Fibroblast of lung (primary cell): ENCODE data around the gene SUN5. TPM values are rescaled to one million over a fixed set of nuclear protein-coding genes. Genes with fewer than 3 reads are reported as not detected.

Experiments used
- DNase-seq, 2 donors: peaks; one replicate each; pipeline versions ENCODE4 v3.0.0 to v3.0.0-alpha.2; 2010; ENCODE audit warnings: low read depth in 2 of 2
- H2AFZ ChIP-seq: 2 replicates; pipeline ENCODE4 v1.5.1; 2012; ENCODE audit warnings: low read length, control low read depth, inconsistent platforms
- H3K27ac ChIP-seq: 2 replicates; pipeline ENCODE4 v1.5.1; 2011; ENCODE audit warnings: low read length, control low read depth; ENCODE audit not compliant: insufficient read depth
- H3K27me3 ChIP-seq: 2 replicates; pipeline ENCODE4 v1.5.1; 2011; ENCODE audit warnings: mild to moderate bottlenecking, low read length; ENCODE audit not compliant: control insufficient read depth, insufficient read depth
- H3K36me3 ChIP-seq: 2 replicates; pipeline ENCODE4 v1.5.1; 2011; ENCODE audit warnings: low read length; ENCODE audit not compliant: control insufficient read depth, insufficient read depth
- H3K4me1 ChIP-seq: 2 replicates; pipeline ENCODE4 v1.5.1; 2011; ENCODE audit warnings: low read length; ENCODE audit not compliant: control insufficient read depth, insufficient read depth; ENCODE audit errors: extremely low read depth
- H3K4me2 ChIP-seq: 2 replicates; pipeline ENCODE4 v1.5.1; 2011; ENCODE audit warnings: low read length, control low read depth; ENCODE audit not compliant: insufficient read depth; ENCODE audit errors: extremely low read depth
- H3K4me3 ChIP-seq, 4 experiments: fragments of 200-600 bp in 1 of 4; sonication (generic) in 1 of 4; replicated peaks in 1 of 4; 2 replicates each; pipeline ENCODE4 v1.5.1; 2011 to 2016; ENCODE audit warnings: low read length in 4 of 4, low read depth in 3 of 4, mild to moderate bottlenecking in 3 of 4, control low read depth in 2 of 4, inconsistent platforms in 1 of 4, mixed read lengths in 1 of 4; ENCODE audit not compliant: insufficient read depth in 1 of 4; ENCODE audit errors: control extremely low read depth in 1 of 4
- H3K79me2 ChIP-seq: 2 replicates; pipeline ENCODE4 v1.5.1; 2012; ENCODE audit warnings: mild to moderate bottlenecking, low read length, inconsistent platforms; ENCODE audit not compliant: control insufficient read depth, insufficient read depth
- H3K9ac ChIP-seq: 2 replicates; pipeline ENCODE4 v1.5.1; 2011; ENCODE audit warnings: mild to moderate bottlenecking, low read length, control low read depth; ENCODE audit not compliant: insufficient read depth
- H3K9me3 ChIP-seq: 2 replicates; pipeline ENCODE4 v1.5.1; 2012; ENCODE audit warnings: low read depth, low read length; ENCODE audit not compliant: control insufficient read depth, insufficient read depth
- H4K20me1 ChIP-seq: 2 replicates; pipeline ENCODE4 v1.5.1; 2011; ENCODE audit warnings: low read length; ENCODE audit not compliant: control insufficient read depth, insufficient read depth; ENCODE audit errors: extremely low read depth
- CTCF ChIP-seq, 2 donors: IDR thresholded peaks in 1 of 2; conservative IDR thresholded peaks in 1 of 2; 1 replicate in 1 of 2; 2 replicates in 1 of 2; pipeline ENCODE4 v1.5.1; 2011 to 2012; ENCODE audit warnings: low read length in 2 of 2, control low read depth in 1 of 2, inconsistent platforms in 1 of 2, low read depth in 1 of 2, mild to moderate bottlenecking in 1 of 2
- EZH2 ChIP-seq: IDR thresholded peaks from 2 replicates; pipeline ENCODE4 v1.5.1; 2012; ENCODE audit warnings: low read length, control low read depth, mild to moderate bottlenecking; ENCODE audit errors: missing control alignments
- polyA plus RNA-seq, 2 donors: library from polyadenylated mRNA; depleted of rRNA in 1 of 2; stranded (reverse) in 1 of 2; unstranded in 1 of 2; fragments of >200 nt; gene quantifications; 2 replicates each; pipeline ENCODE4 v1.2.1, GENCODE V29; 2011 to 2012; ENCODE audit warnings: missing spikeins in 1 of 2
- total RNA-seq: library from RNA; depleted of rRNA; stranded (reverse); fragments of >200 nt; gene quantifications from 2 replicates; pipeline ENCODE4 v1.2.1, GENCODE V29; 2014

Gene SUN5
- total and polyA plus RNA-seq, 2 donors (not counting 1 experiment from before 2014, with no cell fraction given) = not detected

- Histone ChIP-seq H2AFZ (no peak overlapping the region), H3K4me3 (no peak overlapping the region), H3K27ac (no peak overlapping the region), H3K36me3 (no peaks in the 10 kb centered on the region), H4K20me1 (no peaks in the 10 kb centered on the region), H3K79me2 (no peaks in the 10 kb centered on the region), H3K4me1 (no peaks in the 10 kb centered on the region), H3K27me3 (no peaks in the 10 kb centered on the region), H3K9ac (no peak overlapping the region), H3K9me3 (no peaks in the 10 kb centered on the region), H3K4me2 (no peak overlapping the region)
- TF ChIP-seq CTCF (conservative IDR thresholded peaks at IDR 0.05 in 1 of 2, IDR thresholded peaks at IDR 0.05 in 1 of 2; ENCODE audit: low read depth in 1 of 2, low read length in 2 of 2) (no peak), EZH2 (no peak)
- DNase-seq = no peak
Observed at GRCh38 chr20:33005908-33006775, 1.9 kb upstream of the SUN5 start.

DNA sequence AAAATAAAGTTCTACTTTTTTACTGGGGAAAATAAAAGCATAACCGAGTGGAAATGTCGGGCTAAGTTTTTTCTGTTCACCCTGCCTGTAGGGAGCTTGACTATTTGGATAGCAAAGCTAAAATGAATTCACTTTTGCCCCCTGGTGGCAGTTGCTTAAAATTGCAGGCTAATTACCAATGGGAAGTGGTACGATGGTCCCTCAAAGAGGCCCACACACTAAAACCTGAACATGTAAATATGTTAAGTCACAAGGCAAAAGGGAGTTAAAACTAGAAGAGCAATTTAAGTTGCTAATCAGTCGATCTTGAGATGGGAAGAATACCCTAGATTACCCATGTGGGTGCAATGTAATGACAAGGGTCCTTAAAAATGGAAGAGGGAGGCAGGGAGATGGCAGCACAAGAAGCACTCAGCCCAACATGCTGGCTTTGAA is 916 bp upstream of the SUN5 start:
- Histone ChIP-seq H3K27ac (no peak overlapping the region), H4K20me1 (no peaks in the 10 kb centered on the region), H3K4me1 (no peaks in the 10 kb centered on the region), H3K9me3 (no peaks in the 10 kb centered on the region), H2AFZ (no peak overlapping the region), H3K4me3 (no peak overlapping the region), H3K27me3 (no peaks in the 10 kb centered on the region), H3K4me2 (no peak overlapping the region), H3K36me3 (no peaks in the 10 kb centered on the region), H3K9ac (no peak overlapping the region), H3K79me2 (no peaks in the 10 kb centered on the region)
- TF ChIP-seq EZH2 = no peak
- peak; percentile 33 to 52 for TF ChIP-seq CTCF (conservative IDR thresholded peaks at IDR 0.05 in 1 of 2, IDR thresholded peaks at IDR 0.05 in 1 of 2; ENCODE audit: low read depth in 1 of 2, low read length in 2 of 2)
- DNase-seq = peak; percentile 5 to 12

GRCh38 chr20:33002087-33002808 is 2.0 kb downstream of the SUN5 start:
- DNase-seq = no peak

More at GRCh38 chr20:33002087-33002808, 2.0 kb downstream of the SUN5 start:
- no peak overlapping the region for H3K27ac ChIP-seq
- no peaks in the 10 kb centered on the region for H3K79me2 ChIP-seq
- no peaks in the 10 kb centered on the region for H3K36me3 ChIP-seq
- TF ChIP-seq EZH2 = no peak
- no peak for TF ChIP-seq CTCF (conservative IDR thresholded peaks at IDR 0.05 in 1 of 2, IDR thresholded peaks at IDR 0.05 in 1 of 2; ENCODE audit: low read depth in 1 of 2, low read length in 2 of 2)
- no peak overlapping the region for H2AFZ ChIP-seq
- H3K9ac ChIP-seq = no peak overlapping the region
- H3K4me1 ChIP-seq = no peaks in the 10 kb centered on the region
- no peak overlapping the region for H3K4me2 ChIP-seq
- H3K9me3 ChIP-seq = no peaks in the 10 kb centered on the region
- no peak overlapping the region for H3K4me3 ChIP-seq
- no peaks in the 10 kb centered on the region for H4K20me1 ChIP-seq
- no peaks in the 10 kb centered on the region for H3K27me3 ChIP-seq
